ENCODE measurements around the gene TENM3. TPM values are rescaled to one million over a fixed set of nuclear protein-coding genes. Genes with fewer than 3 reads are reported as not detected.

Gene TENM3
- total and polyA plus RNA-seq, 10 of the 15 experiments (the other 5 are each of a cell fraction or from before 2014, with no cell fraction given) = 0.01 to 1.7 (median 0.08) TPM; not detected in 2

- Histone ChIP-seq H3K4me1 (ENCODE audit: control insufficient read depth, insufficient read depth, low read length) (peaks cover 17% of the 10 kb centered on the region; the same call in 1 of the 2 replicates), H4K20me1 (ENCODE audit: control insufficient read depth, insufficient read depth) (no peaks in the 10 kb centered on the region), H3K4me2 (ENCODE audit: control insufficient read depth, insufficient read depth) (no peak overlapping the region), H2AFZ (ENCODE audit: control insufficient read depth, low read depth, low read length) (no peak overlapping the region), H3K4me3 (no peak overlapping the region), H3K79me2 (ENCODE audit: control insufficient read depth, insufficient read depth, low read length) (no peaks in the 10 kb centered on the region), H3K27me3 (replicated peaks in 1 of 2; ENCODE audit: control insufficient read depth in 2 of 2, insufficient read depth in 2 of 2, low read length in 1 of 2) (no peaks in the 10 kb centered on the region; a peak in 1 of 4 replicates), H3K36me3 (ENCODE audit: control insufficient read depth in 2 of 2, insufficient read depth in 2 of 2, low read length in 1 of 2) (no peaks in the 10 kb centered on the region), H3K9me3 (replicated peaks; ENCODE audit: control insufficient read depth, insufficient read depth, low read length) (no peaks in the 10 kb centered on the region; the same call in 2 of the 3 replicates), H3K27ac (ENCODE audit: control insufficient read depth, insufficient read depth) (no peak overlapping the region), H3K9ac (ENCODE audit: control insufficient read depth, insufficient read depth, low read length) (no peak overlapping the region)
- SMC1A ChIA-PET (ENCODE audit: uncharacterized antibody, unreplicated experiment) = no interaction called here
- in situ Hi-C loops (cut with MboI) (no loop called here), intact Hi-C loops (cut with micrococcal nuclease; ENCODE audit: unreplicated experiment) (no loop called here)
- POLR2A ChIA-PET = no interaction called here
- no peak for ATAC-seq
- TF ChIP-seq RAD21 (IDR thresholded peaks at IDR 0.05; ENCODE audit: insufficient read depth, low read depth, low read length) (no peak), CREB1 (IDR thresholded peaks at IDR 0.05; ENCODE audit: low read depth) (no peak), LARP7 (IDR thresholded peaks at IDR 0.05) (no peak), MXI1 (IDR thresholded peaks at IDR 0.05; ENCODE audit: low read depth, low read length) (no peak), MYB (IDR thresholded peaks at IDR 0.05; ENCODE audit: borderline replicate concordance, low read depth, low read length) (no peak), BRCA1 (IDR thresholded peaks at IDR 0.05; ENCODE audit: low read depth, low read length) (no peak), CBX3 (IDR thresholded peaks at IDR 0.05; ENCODE audit: borderline replicate concordance, low read depth) (no peak), CHD4 (IDR thresholded peaks at IDR 0.05) (no peak), MYC (IDR thresholded peaks at IDR 0.05; ENCODE audit: insufficient read depth, insufficient read length, insufficient replicate concordance, low read length, severe bottlenecking) (no peak), TAF1 (IDR thresholded peaks at IDR 0.05; ENCODE audit: borderline replicate concordance, low read depth, low read length) (no peak), SMC3 (IDR thresholded peaks at IDR 0.05; ENCODE audit: borderline replicate concordance, low read length) (no peak), JUND (IDR thresholded peaks at IDR 0.05; ENCODE audit: low read depth, low read length) (no peak), YBX1 (IDR thresholded peaks at IDR 0.05) (no peak), ZSCAN29 (IDR thresholded peaks at IDR 0.05) (no peak)
- TF ChIP-seq, protein P1, sequence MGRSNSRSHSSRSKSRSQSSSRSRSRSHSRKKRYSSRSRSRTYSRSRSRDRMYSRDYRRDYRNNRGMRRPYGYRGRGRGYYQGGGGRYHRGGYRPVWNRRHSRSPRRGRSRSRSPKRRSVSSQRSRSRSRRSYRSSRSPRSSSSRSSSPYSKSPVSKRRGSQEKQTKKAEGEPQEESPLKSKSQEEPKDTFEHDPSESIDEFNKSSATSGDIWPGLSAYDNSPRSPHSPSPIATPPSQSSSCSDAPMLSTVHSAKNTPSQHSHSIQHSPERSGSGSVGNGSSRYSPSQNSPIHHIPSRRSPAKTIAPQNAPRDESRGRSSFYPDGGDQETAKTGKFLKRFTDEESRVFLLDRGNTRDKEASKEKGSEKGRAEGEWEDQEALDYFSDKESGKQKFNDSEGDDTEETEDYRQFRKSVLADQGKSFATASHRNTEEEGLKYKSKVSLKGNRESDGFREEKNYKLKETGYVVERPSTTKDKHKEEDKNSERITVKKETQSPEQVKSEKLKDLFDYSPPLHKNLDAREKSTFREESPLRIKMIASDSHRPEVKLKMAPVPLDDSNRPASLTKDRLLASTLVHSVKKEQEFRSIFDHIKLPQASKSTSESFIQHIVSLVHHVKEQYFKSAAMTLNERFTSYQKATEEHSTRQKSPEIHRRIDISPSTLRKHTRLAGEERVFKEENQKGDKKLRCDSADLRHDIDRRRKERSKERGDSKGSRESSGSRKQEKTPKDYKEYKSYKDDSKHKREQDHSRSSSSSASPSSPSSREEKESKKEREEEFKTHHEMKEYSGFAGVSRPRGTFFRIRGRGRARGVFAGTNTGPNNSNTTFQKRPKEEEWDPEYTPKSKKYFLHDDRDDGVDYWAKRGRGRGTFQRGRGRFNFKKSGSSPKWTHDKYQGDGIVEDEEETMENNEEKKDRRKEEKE (IDR thresholded peaks at IDR 0.05) = no peak
- TF ChIP-seq, protein P2, sequence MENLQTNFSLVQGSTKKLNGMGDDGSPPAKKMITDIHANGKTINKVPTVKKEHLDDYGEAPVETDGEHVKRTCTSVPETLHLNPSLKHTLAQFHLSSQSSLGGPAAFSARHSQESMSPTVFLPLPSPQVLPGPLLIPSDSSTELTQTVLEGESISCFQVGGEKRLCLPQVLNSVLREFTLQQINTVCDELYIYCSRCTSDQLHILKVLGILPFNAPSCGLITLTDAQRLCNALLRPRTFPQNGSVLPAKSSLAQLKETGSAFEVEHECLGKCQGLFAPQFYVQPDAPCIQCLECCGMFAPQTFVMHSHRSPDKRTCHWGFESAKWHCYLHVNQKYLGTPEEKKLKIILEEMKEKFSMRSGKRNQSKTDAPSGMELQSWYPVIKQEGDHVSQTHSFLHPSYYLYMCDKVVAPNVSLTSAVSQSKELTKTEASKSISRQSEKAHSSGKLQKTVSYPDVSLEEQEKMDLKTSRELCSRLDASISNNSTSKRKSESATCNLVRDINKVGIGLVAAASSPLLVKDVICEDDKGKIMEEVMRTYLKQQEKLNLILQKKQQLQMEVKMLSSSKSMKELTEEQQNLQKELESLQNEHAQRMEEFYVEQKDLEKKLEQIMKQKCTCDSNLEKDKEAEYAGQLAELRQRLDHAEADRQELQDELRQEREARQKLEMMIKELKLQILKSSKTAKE (IDR thresholded peaks at IDR 0.05; ENCODE audit: low read depth, poor library complexity, severe bottlenecking) = no peak
- TF ChIP-seq, protein P3, sequence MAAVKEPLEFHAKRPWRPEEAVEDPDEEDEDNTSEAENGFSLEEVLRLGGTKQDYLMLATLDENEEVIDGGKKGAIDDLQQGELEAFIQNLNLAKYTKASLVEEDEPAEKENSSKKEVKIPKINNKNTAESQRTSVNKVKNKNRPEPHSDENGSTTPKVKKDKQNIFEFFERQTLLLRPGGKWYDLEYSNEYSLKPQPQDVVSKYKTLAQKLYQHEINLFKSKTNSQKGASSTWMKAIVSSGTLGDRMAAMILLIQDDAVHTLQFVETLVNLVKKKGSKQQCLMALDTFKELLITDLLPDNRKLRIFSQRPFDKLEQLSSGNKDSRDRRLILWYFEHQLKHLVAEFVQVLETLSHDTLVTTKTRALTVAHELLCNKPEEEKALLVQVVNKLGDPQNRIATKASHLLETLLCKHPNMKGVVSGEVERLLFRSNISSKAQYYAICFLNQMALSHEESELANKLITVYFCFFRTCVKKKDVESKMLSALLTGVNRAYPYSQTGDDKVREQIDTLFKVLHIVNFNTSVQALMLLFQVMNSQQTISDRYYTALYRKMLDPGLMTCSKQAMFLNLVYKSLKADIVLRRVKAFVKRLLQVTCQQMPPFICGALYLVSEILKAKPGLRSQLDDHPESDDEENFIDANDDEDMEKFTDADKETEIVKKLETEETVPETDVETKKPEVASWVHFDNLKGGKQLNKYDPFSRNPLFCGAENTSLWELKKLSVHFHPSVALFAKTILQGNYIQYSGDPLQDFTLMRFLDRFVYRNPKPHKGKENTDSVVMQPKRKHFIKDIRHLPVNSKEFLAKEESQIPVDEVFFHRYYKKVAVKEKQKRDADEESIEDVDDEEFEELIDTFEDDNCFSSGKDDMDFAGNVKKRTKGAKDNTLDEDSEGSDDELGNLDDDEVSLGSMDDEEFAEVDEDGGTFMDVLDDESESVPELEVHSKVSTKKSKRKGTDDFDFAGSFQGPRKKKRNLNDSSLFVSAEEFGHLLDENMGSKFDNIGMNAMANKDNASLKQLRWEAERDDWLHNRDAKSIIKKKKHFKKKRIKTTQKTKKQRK (IDR thresholded peaks at IDR 0.05; ENCODE audit: low read depth, low read length) = no peak
- DNase-seq (ENCODE audit: low read depth, low spot score) = no peak
- BruUV-seq (replicated peaks) = no TSS peak
- CTCF ChIA-PET = no interaction called here
- no peak for FAIRE-seq
- WGBS (ENCODE audit: insufficient coverage, insufficient replicate concordance, low lambda C conversion rate, missing lambda C conversion rate) = 58% methylated on average over 26 of the region's 26 CpGs
- RAD21 ChIA-PET (ENCODE audit: unreplicated experiment) = no interaction called here
Measured at GRCh38 chr4:182835006-182835740, 592.0 kb downstream of the TENM3 start.

All from GM12878 (cell line).